Heart left ventricle (tissue), 13 donors: Measurements from ENCODE around the gene ACR.

Experiments used
- POLR2A ChIP-seq, 2 donors: fragments of 450-650 bp; IDR thresholded peaks; one replicate each; pipeline ENCODE4 v1.6.1; 2017; ENCODE audit warnings: antibody characterized with exemption in 2 of 2, mild to moderate bottlenecking in 2 of 2, moderate library complexity in 2 of 2
- TF ChIP-seq, protein P1 (sequence below), 12 donors: fragments of 200-600 bp; sonication (generic) in 4 of 12; IDR thresholded peaks; one replicate each; pipeline versions ENCODE4 v1.5.0 to v1.8.0; 2018 to 2022; ENCODE audit warnings: antibody characterized with exemption in 12 of 12, mild to moderate bottlenecking in 5 of 12
- donor health status: ischemic (EF 13 %, LVEDD 7.1; RV severe dilation, severe dysfunction).
- donor health status: DM: no; HTN: yes; CAD: no.
- donor health status: DM: no; HTN: no; CAD: no.
- donor health status: ischemic (EF 25% LVEDD 6.9; RV normal size, moderate dysfunction).
- donor health status: ischemic (EF 25% LVEDD 5.7; RV mildly dilated, moderate dysfunction).
- donor health status: ischemic (EF 35%, LVEDD 5.7; RV mildly dilated, moderate dysfunction).
- donor health status: nonischemic (EF 11% LVEDD 7.7; RV severe dilation, severe dysfunction).
- donor health status: DM: yes; HTN: yes; CAD: no.
- donor health status: PGD.
- donor health status: ischemic (EF 29% LVEDD 5.4; RV normal size, mild dysfunction).
- donor health status: nonischemic (EF 23%, LVEDD 6.1; RV moderate dilation, normal function).

- TF ChIP-seq, protein P1, sequence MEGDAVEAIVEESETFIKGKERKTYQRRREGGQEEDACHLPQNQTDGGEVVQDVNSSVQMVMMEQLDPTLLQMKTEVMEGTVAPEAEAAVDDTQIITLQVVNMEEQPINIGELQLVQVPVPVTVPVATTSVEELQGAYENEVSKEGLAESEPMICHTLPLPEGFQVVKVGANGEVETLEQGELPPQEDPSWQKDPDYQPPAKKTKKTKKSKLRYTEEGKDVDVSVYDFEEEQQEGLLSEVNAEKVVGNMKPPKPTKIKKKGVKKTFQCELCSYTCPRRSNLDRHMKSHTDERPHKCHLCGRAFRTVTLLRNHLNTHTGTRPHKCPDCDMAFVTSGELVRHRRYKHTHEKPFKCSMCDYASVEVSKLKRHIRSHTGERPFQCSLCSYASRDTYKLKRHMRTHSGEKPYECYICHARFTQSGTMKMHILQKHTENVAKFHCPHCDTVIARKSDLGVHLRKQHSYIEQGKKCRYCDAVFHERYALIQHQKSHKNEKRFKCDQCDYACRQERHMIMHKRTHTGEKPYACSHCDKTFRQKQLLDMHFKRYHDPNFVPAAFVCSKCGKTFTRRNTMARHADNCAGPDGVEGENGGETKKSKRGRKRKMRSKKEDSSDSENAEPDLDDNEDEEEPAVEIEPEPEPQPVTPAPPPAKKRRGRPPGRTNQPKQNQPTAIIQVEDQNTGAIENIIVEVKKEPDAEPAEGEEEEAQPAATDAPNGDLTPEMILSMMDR (IDR thresholded peaks at IDR 0.05), result no peak
- no peak for TF ChIP-seq POLR2A (IDR thresholded peaks at IDR 0.05)
Measured at GRCh38 chr22:50724616-50725015, 13.4 kb upstream of the ACR start.
